Heart left ventricle (tissue), 13 donors: Measurements from ENCODE around the gene THRAP3.

Source experiments
- CTCF ChIP-seq, 12 donors: fragments of 200-600 bp; sonication (generic) in 4 of 12; IDR thresholded peaks; one replicate each; pipeline versions ENCODE4 v1.5.0 to v1.8.0; 2018 to 2022; ENCODE audit warnings: antibody characterized with exemption in 12 of 12, mild to moderate bottlenecking in 5 of 12
- POLR2A ChIP-seq, 2 donors: fragments of 450-650 bp; IDR thresholded peaks; one replicate each; pipeline ENCODE4 v1.6.1; 2017; ENCODE audit warnings: antibody characterized with exemption in 2 of 2, mild to moderate bottlenecking in 2 of 2, moderate library complexity in 2 of 2
- donor health status: ischemic (EF 13 %, LVEDD 7.1; RV severe dilation, severe dysfunction).
- donor health status: DM: no; HTN: yes; CAD: no.
- donor health status: DM: no; HTN: no; CAD: no.
- donor health status: ischemic (EF 25% LVEDD 6.9; RV normal size, moderate dysfunction).
- donor health status: ischemic (EF 25% LVEDD 5.7; RV mildly dilated, moderate dysfunction).
- donor health status: ischemic (EF 35%, LVEDD 5.7; RV mildly dilated, moderate dysfunction).
- donor health status: nonischemic (EF 11% LVEDD 7.7; RV severe dilation, severe dysfunction).
- donor health status: DM: yes; HTN: yes; CAD: no.
- donor health status: PGD.
- donor health status: ischemic (EF 29% LVEDD 5.4; RV normal size, mild dysfunction).
- donor health status: nonischemic (EF 23%, LVEDD 6.1; RV moderate dilation, normal function).

GRCh38 chr1:36307601-36308330 is 83.5 kb downstream of the THRAP3 start:
- TF ChIP-seq CTCF (IDR thresholded peaks at IDR 0.05) (no peak), POLR2A (IDR thresholded peaks at IDR 0.05) (no peak)
